ENCODE results near the gene GIMAP7. TPM values are rescaled to one million over a fixed set of nuclear protein-coding genes. Genes with fewer than 3 reads are reported as not detected.

The GIMAP7 gene
- total RNA-seq, 1 experiment from 2014 or later, result not detected

GRCh38 chr7:150562919-150563318 lies 48.2 kb downstream of the GIMAP7 start:
- Histone ChIP-seq H3K4me3 (ENCODE audit: low read depth, low read length) (no peak overlapping the region), H3K36me3 (ENCODE audit: control insufficient read depth, insufficient read depth, low read length) (no peaks in the 10 kb centered on the region), H3K27me3 (replicated peaks; ENCODE audit: control insufficient read depth, insufficient read depth, low read length) (no peaks in the 10 kb centered on the region), H3K9me3 (peaks cover 6% of the 10 kb centered on the region; the same call in 1 of the 2 replicates), H3K4me1 (no peaks in the 10 kb centered on the region)
- POLR2A ChIA-PET, result no interaction called here
- H3K4me1 Mint-ChIP-seq (ENCODE audit: low read depth, unreplicated experiment), result no peaks in the 10 kb centered on the region
- CTCF ChIA-PET, result no interaction called here
- no peak overlapping the region for H3K27ac Mint-ChIP-seq (ENCODE audit: unreplicated experiment)
- no peaks in the 10 kb centered on the region for H3K36me3 Mint-ChIP-seq (ENCODE audit: insufficient read depth, unreplicated experiment)
- no peak for DNase-seq
- H3K9me3 Mint-ChIP-seq (ENCODE audit: unreplicated experiment), result peaks cover 23% of the 10 kb centered on the region
- BruUV-seq (replicated peaks), result no TSS peak
- H3K4me3 Mint-ChIP-seq (ENCODE audit: unreplicated experiment), result no peak overlapping the region
- intact Hi-C loops (cut with micrococcal nuclease; ENCODE audit: unreplicated experiment), result no loop called here
- no peaks in the 10 kb centered on the region for H3K27me3 Mint-ChIP-seq (ENCODE audit: insufficient read depth, unreplicated experiment)
- TF ChIP-seq CTCF (IDR thresholded peaks at IDR 0.05; ENCODE audit: insufficient read depth in 1 of 2, low read depth in 1 of 2, low read length in 1 of 2, severe bottlenecking in 1 of 2, unreplicated experiment in 1 of 2), result no peak

GRCh38 chr7:150564006-150564405 lies 49.3 kb downstream of the GIMAP7 start:
- Histone ChIP-seq H3K36me3 (ENCODE audit: control insufficient read depth, insufficient read depth, low read length) (no peaks in the 10 kb centered on the region), H3K4me3 (ENCODE audit: low read depth, low read length) (no peak overlapping the region), H3K27me3 (replicated peaks; ENCODE audit: control insufficient read depth, insufficient read depth, low read length) (no peaks in the 10 kb centered on the region), H3K9me3 (peaks cover 6% of the 10 kb centered on the region; the same call in 1 of the 2 replicates), H3K4me1 (no peaks in the 10 kb centered on the region)
- no peak overlapping the region for H3K4me3 Mint-ChIP-seq (ENCODE audit: unreplicated experiment)
- H3K36me3 Mint-ChIP-seq (ENCODE audit: insufficient read depth, unreplicated experiment), result no peaks in the 10 kb centered on the region
- no TSS peak for BruUV-seq (replicated peaks)
- peaks cover 5% of the 10 kb centered on the region for H3K27me3 Mint-ChIP-seq (ENCODE audit: insufficient read depth, unreplicated experiment)
- no peaks in the 10 kb centered on the region for H3K4me1 Mint-ChIP-seq (ENCODE audit: low read depth, unreplicated experiment)
- no peak for TF ChIP-seq CTCF (IDR thresholded peaks at IDR 0.05; ENCODE audit: insufficient read depth in 1 of 2, low read depth in 1 of 2, low read length in 1 of 2, severe bottlenecking in 1 of 2, unreplicated experiment in 1 of 2)
- intact Hi-C loops (cut with micrococcal nuclease; ENCODE audit: unreplicated experiment), result no loop called here
- no peak for DNase-seq
- peaks cover 23% of the 10 kb centered on the region for H3K9me3 Mint-ChIP-seq (ENCODE audit: unreplicated experiment)
- no peak overlapping the region for H3K27ac Mint-ChIP-seq (ENCODE audit: unreplicated experiment)
- ChIA-PET CTCF (no interaction called here), POLR2A (no interaction called here)

- POLR2A ChIA-PET, result no interaction called here
- DNase-seq, result no peak
- peaks cover 9% of the 10 kb centered on the region for H3K27me3 Mint-ChIP-seq (ENCODE audit: insufficient read depth, unreplicated experiment)
- H3K27ac Mint-ChIP-seq (ENCODE audit: unreplicated experiment), result no peak overlapping the region
- Histone ChIP-seq H3K4me1 (no peaks in the 10 kb centered on the region), H3K9me3 (peaks cover 6% of the 10 kb centered on the region; the same call in 1 of the 2 replicates), H3K36me3 (ENCODE audit: control insufficient read depth, insufficient read depth, low read length) (no peaks in the 10 kb centered on the region), H3K27me3 (replicated peaks; ENCODE audit: control insufficient read depth, insufficient read depth, low read length) (no peaks in the 10 kb centered on the region), H3K4me3 (ENCODE audit: low read depth, low read length) (no peak overlapping the region)
- TF ChIP-seq CTCF (IDR thresholded peaks at IDR 0.05; ENCODE audit: insufficient read depth in 1 of 2, low read depth in 1 of 2, low read length in 1 of 2, severe bottlenecking in 1 of 2, unreplicated experiment in 1 of 2), result no peak
- intact Hi-C loops (cut with micrococcal nuclease; ENCODE audit: unreplicated experiment), result no loop called here
- H3K36me3 Mint-ChIP-seq (ENCODE audit: insufficient read depth, unreplicated experiment), result no peaks in the 10 kb centered on the region
- no peak overlapping the region for H3K4me3 Mint-ChIP-seq (ENCODE audit: unreplicated experiment)
- H3K9me3 Mint-ChIP-seq (ENCODE audit: unreplicated experiment), result peaks cover 23% of the 10 kb centered on the region
- BruUV-seq (replicated peaks), result no TSS peak
- no peaks in the 10 kb centered on the region for H3K4me1 Mint-ChIP-seq (ENCODE audit: low read depth, unreplicated experiment)
- CTCF ChIA-PET, result no interaction called here
Observed at GRCh38 chr7:150564566-150564965, 49.9 kb downstream of the GIMAP7 start.

All from Caco-2 (cell line).